C4-2B (cell line): ENCODE results near the gene WDR82.

Source experiments
- CTCF ChIP-seq: fragments of 450-650 bp; conservative IDR thresholded peaks from 2 replicates; pipeline ENCODE4 v1.5.1; 2017; ENCODE audit warnings: mild to moderate bottlenecking
- ZFX ChIP-seq: fragments of 450-650 bp; IDR thresholded peaks from 2 replicates; pipeline ENCODE4 v1.6.1; 2017

- TF ChIP-seq CTCF (no peak), ZFX (no peak)
Observed at GRCh38 chr3:52242039-52242438, 36.4 kb downstream of the WDR82 start.
